ENCODE data around the gene TLE4. TPM values are rescaled to one million over a fixed set of nuclear protein-coding genes. Genes with fewer than 3 reads are reported as not detected.
A peak's percentile ranks its signal among the peaks of the same experiment; 100 is the strongest.

Gene TLE4
- polyA plus RNA-seq, 1 experiment = 154 TPM

GRCh38 chr9:79686381-79687130 lies 114.8 kb downstream of the TLE4 start:
- peak; percentile 43 for DNase-seq (ENCODE audit: low read depth)
- CTCF ChIA-PET = interaction anchor here (0.6 to 1.0 kb wide), 2 partner anchors 11 to 197 kb away, joined by 3 read pairs; no protein-coding TSS in a partner anchor
- POLR2A ChIA-PET = no interaction called here
- Histone ChIP-seq H3K27me3 (ENCODE audit: control insufficient read depth, insufficient read depth, low read length) (no peaks in the 10 kb centered on the region), H3K4me3 (ENCODE audit: low read depth, low read length) (no peak overlapping the region), H3K36me3 (ENCODE audit: control insufficient read depth, insufficient read depth, low read length) (peaks cover 5% of the 10 kb centered on the region)
- no peak for TF ChIP-seq CTCF (IDR thresholded peaks at IDR 0.05; ENCODE audit: insufficient read depth, low read depth, low read length)

GRCh38 chr9:79687131-79687447 lies 115.3 kb downstream of the TLE4 start:
- no peak for TF ChIP-seq CTCF (IDR thresholded peaks at IDR 0.05; ENCODE audit: insufficient read depth, low read depth, low read length)
- POLR2A ChIA-PET = no interaction called here
- Histone ChIP-seq H3K36me3 (ENCODE audit: control insufficient read depth, insufficient read depth, low read length) (peaks cover 5% of the 10 kb centered on the region), H3K4me3 (ENCODE audit: low read depth, low read length) (no peak overlapping the region), H3K27me3 (ENCODE audit: control insufficient read depth, insufficient read depth, low read length) (no peaks in the 10 kb centered on the region)
- no peak for DNase-seq (ENCODE audit: low read depth)
- CTCF ChIA-PET = interaction anchor here (0.6 to 1.0 kb wide), 2 partner anchors 10 to 197 kb away, joined by 3 read pairs; no protein-coding TSS in a partner anchor

- CTCF ChIA-PET = no interaction called here
- H3K4me3 ChIP-seq (ENCODE audit: low read depth, low read length) = no peak overlapping the region
- POLR2A ChIA-PET = no interaction called here
- TF ChIP-seq CTCF (IDR thresholded peaks at IDR 0.05; ENCODE audit: insufficient read depth, low read depth, low read length) = no peak
- DNase-seq (ENCODE audit: low read depth) = no peak
- H3K27me3 ChIP-seq (ENCODE audit: control insufficient read depth, insufficient read depth, low read length) = no peaks in the 10 kb centered on the region
- H3K36me3 ChIP-seq (ENCODE audit: control insufficient read depth, insufficient read depth, low read length) = peaks cover 5% of the 10 kb centered on the region
Measured at GRCh38 chr9:79688363-79688762, 116.6 kb downstream of the TLE4 start.

GRCh38 chr9:79689576-79689975 lies 117.8 kb downstream of the TLE4 start:
- no peaks in the 10 kb centered on the region for H3K27me3 ChIP-seq (ENCODE audit: control insufficient read depth, insufficient read depth, low read length)
- DNase-seq (ENCODE audit: low read depth) = no peak
- CTCF ChIA-PET = no interaction called here
- POLR2A ChIA-PET = no interaction called here
- no peak for TF ChIP-seq CTCF (IDR thresholded peaks at IDR 0.05; ENCODE audit: insufficient read depth, low read depth, low read length)
- H3K4me3 ChIP-seq (ENCODE audit: low read depth, low read length) = no peak overlapping the region
- H3K36me3 ChIP-seq (ENCODE audit: control insufficient read depth, insufficient read depth, low read length) = peaks cover 5% of the 10 kb centered on the region

- Histone ChIP-seq H3K27me3 (ENCODE audit: control insufficient read depth, insufficient read depth, low read length) (no peaks in the 10 kb centered on the region), H3K4me3 (ENCODE audit: low read depth, low read length) (no peak overlapping the region), H3K36me3 (ENCODE audit: control insufficient read depth, insufficient read depth, low read length) (peaks cover 5% of the 10 kb centered on the region)
- TF ChIP-seq CTCF (IDR thresholded peaks at IDR 0.05; ENCODE audit: insufficient read depth, low read depth, low read length) = no peak
- POLR2A ChIA-PET = no interaction called here
- DNase-seq (ENCODE audit: low read depth) = no peak
- CTCF ChIA-PET = no interaction called here
Measured at GRCh38 chr9:79691496-79691895, 119.7 kb downstream of the TLE4 start.
